NCI-H748 treated with DMSO at 0.1 percent for 48 hours (cell line): Measurements from ENCODE around the gene CDIPT.

ENCODE experiments used
- DNase-seq: peaks from one replicate; lab custom pipeline; 2025; lab: John Stamatoyannopoulos, UW

The CDIPT gene

GRCh38 chr16:29809850-29810698 is 53.0 kb downstream of the CDIPT start:
- no peak for DNase-seq

GRCh38 chr16:29809031-29809747 is 53.8 kb downstream of the CDIPT start:
- no peak for DNase-seq
